Chondrocyte (in vitro differentiated cells): ENCODE results near the gene SRRM2. TPM values are rescaled to one million over a fixed set of nuclear protein-coding genes. Genes with fewer than 3 reads are reported as not detected.
A peak's percentile ranks its signal among the peaks of the same experiment; 100 is the strongest.

ENCODE experiments used
- DNase-seq: peaks from one replicate; pipeline ENCODE4 v3.0.0; 2021; ENCODE audit warnings: mixed read lengths, low spot score
- H3K27ac Mint-ChIP-seq: one replicate; pipeline ENCODE4 v1.8.0; 2021; ENCODE audit warnings: mild to moderate bottlenecking, moderate library complexity, mixed read lengths; ENCODE audit not compliant: unreplicated experiment
- H3K27me3 Mint-ChIP-seq: 2 replicates; pipeline ENCODE4 v1.8.0; 2021; ENCODE audit warnings: low read depth, mixed read lengths
- H3K36me3 Mint-ChIP-seq: 2 replicates; pipeline ENCODE4 v1.8.0; 2021; ENCODE audit warnings: low read depth, mixed read lengths
- H3K4me1 Mint-ChIP-seq: 2 replicates; pipeline ENCODE4 v1.8.0; 2021; ENCODE audit warnings: low read depth, mild to moderate bottlenecking, mixed read lengths
- H3K4me3 Mint-ChIP-seq: one replicate; pipeline ENCODE4 v1.8.0; 2021; ENCODE audit warnings: mild to moderate bottlenecking, moderate library complexity, mixed read lengths; ENCODE audit not compliant: unreplicated experiment
- H3K9me3 Mint-ChIP-seq: 2 replicates; pipeline ENCODE4 v1.8.0; 2021; ENCODE audit warnings: low read depth, mixed read lengths
- CTCF ChIP-seq: fragments of 200-600 bp; sonication (generic); IDR thresholded peaks from 2 replicates; pipeline ENCODE4 v1.5.0; 2021; ENCODE audit warnings: antibody characterized with exemption, mild to moderate bottlenecking, moderate library complexity
- total RNA-seq: library from RNA; stranded (reverse); gene quantifications from 3 replicates; pipeline ENCODE4 v1.2.1, GENCODE V29; 2021

SRRM2 gene
- total RNA-seq, 1 donor from 2014 or later, result 363 TPM

GRCh38 chr16:2749476-2749875, 3.0 kb upstream of the SRRM2 start:
- no peak overlapping the region for H3K4me3 Mint-ChIP-seq
- H3K4me1 Mint-ChIP-seq, result peaks cover 22% of the 10 kb centered on the region
- no peaks in the 10 kb centered on the region for H3K9me3 Mint-ChIP-seq
- H3K27ac Mint-ChIP-seq, result no peak overlapping the region
- TF ChIP-seq CTCF, result no peak
- H3K27me3 Mint-ChIP-seq, result no peaks in the 10 kb centered on the region
- DNase-seq, result no peak
- peaks cover 4% of the 10 kb centered on the region for H3K36me3 Mint-ChIP-seq

GRCh38 chr16:2749936-2750335, 2.5 kb upstream of the SRRM2 start:
- H3K9me3 Mint-ChIP-seq, result no peaks in the 10 kb centered on the region
- no peaks in the 10 kb centered on the region for H3K27me3 Mint-ChIP-seq
- H3K27ac Mint-ChIP-seq, result no peak overlapping the region
- TF ChIP-seq CTCF, result no peak
- H3K4me1 Mint-ChIP-seq, result peaks cover 26% of the 10 kb centered on the region
- peaks cover 4% of the 10 kb centered on the region for H3K36me3 Mint-ChIP-seq
- H3K4me3 Mint-ChIP-seq, result no peak overlapping the region
- DNase-seq, result no peak

- TF ChIP-seq CTCF, result no peak
- no peaks in the 10 kb centered on the region for H3K9me3 Mint-ChIP-seq
- peaks cover 7% of the 10 kb centered on the region for H3K36me3 Mint-ChIP-seq
- H3K27me3 Mint-ChIP-seq, result no peaks in the 10 kb centered on the region
- H3K4me3 Mint-ChIP-seq, result peak overlapping the region; percentile 92
- peak overlapping the region; percentile 99 for H3K27ac Mint-ChIP-seq
- no peak for DNase-seq
- H3K4me1 Mint-ChIP-seq, result peaks cover 42% of the 10 kb centered on the region
Observed at GRCh38 chr16:2751577-2752034, 832 bp upstream of the SRRM2 start.

- TF ChIP-seq CTCF, result no peak
- Mint-ChIP-seq H3K27me3 (no peaks in the 10 kb centered on the region), H3K36me3 (peaks cover 19% of the 10 kb centered on the region), H3K4me3 (peak overlapping the region; percentile 92), H3K4me1 (peaks cover 53% of the 10 kb centered on the region), H3K9me3 (no peaks in the 10 kb centered on the region), H3K27ac (peak overlapping the region; percentile 89)
- DNase-seq, result no peak
Observed at GRCh38 chr16:2752850-2753732, 653 bp downstream of the SRRM2 start.

- H3K9me3 Mint-ChIP-seq, result no peaks in the 10 kb centered on the region
- DNase-seq, result no peak
- TF ChIP-seq CTCF, result no peak
Observed at GRCh38 chr16:2753733-2754020, 1.2 kb downstream of the SRRM2 start.

More at GRCh38 chr16:2753733-2754020, 1.2 kb downstream of the SRRM2 start:
- H3K36me3 Mint-ChIP-seq, result peaks cover 24% of the 10 kb centered on the region
- no peaks in the 10 kb centered on the region for H3K27me3 Mint-ChIP-seq
- peak overlapping the region; percentile 89 for H3K27ac Mint-ChIP-seq
- H3K4me1 Mint-ChIP-seq, result peaks cover 53% of the 10 kb centered on the region
- H3K4me3 Mint-ChIP-seq, result peak overlapping the region; percentile 92
